ENCODE data around the gene CDH13.

Gene CDH13

DNA sequence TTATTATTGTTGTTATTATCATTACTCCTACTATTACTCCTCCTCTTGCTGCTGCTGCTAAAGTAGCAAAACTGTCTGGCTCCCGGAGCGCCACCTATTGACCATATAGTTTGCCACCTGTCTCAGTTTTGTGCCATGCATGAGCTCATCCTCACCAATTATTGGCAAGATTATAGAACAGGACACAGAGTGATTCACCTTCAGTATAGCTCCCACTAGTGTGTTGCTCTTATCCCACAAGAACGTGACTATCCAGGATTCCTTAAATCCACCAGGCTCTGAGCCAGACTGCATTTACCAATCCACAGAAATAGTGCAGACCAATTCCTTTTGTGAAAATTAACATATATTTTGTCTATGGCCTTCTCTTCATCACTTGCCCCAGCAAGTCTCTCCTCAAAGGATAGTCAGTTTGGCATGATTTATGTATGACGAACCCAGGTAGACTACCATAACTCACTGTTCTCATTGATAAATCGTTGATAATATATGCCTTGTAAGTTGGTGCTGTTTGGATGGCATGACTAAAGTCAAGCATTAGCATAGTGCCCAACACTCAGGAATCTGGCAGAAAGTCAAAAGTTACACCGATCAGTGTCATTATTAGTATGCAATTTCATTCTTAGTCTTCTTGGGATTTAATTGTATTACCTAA is 775.5 kb downstream of the CDH13 start:
- H3K27ac ChIP-seq, result no peak overlapping the region
- no peak overlapping the region for H3K4me3 ChIP-seq
- H3K9me3 ChIP-seq (ENCODE audit: low read depth, low read length), result no peaks in the 10 kb centered on the region
- H3K36me3 ChIP-seq (ENCODE audit: insufficient read depth, low read length), result no peaks in the 10 kb centered on the region
- no peak for DNase-seq (ENCODE audit: low read depth, low spot score)
- no peak overlapping the region for H3K9ac ChIP-seq (ENCODE audit: insufficient read length)
- TF ChIP-seq POLR2AphosphoS5 (IDR thresholded peaks at IDR 0.05; ENCODE audit: borderline replicate concordance, low read depth, low read length) (no peak), FOXP2 (optimal IDR thresholded peaks at IDR 0.05; ENCODE audit: control extremely low read depth, extremely low read length, insufficient read depth) (no peak), EZH2 (IDR thresholded peaks at IDR 0.05) (no peak)

DNA sequence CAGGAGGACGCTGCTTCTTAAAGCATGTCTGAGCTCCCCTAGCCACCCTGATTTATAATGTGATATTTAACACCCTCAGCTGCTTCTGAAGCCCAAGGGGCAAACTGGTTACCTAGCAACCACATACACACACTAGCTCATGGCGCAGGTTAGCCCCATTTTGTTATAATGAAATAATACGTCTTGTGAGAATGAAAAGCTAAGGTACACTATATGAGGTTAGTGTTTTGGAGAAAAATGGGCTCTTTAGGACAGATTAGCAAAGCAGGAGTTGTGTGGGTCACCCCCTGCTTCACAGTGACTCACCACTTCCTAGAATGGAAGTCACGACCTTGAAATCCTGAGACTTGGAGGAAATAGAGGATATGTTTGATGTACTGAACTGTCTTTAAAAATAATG is 776.2 kb downstream of the CDH13 start:
- H3K36me3 ChIP-seq (ENCODE audit: insufficient read depth, low read length), result no peaks in the 10 kb centered on the region
- no peak overlapping the region for H3K9ac ChIP-seq (ENCODE audit: insufficient read length)
- H3K9me3 ChIP-seq (ENCODE audit: low read depth, low read length), result no peaks in the 10 kb centered on the region
- no peak overlapping the region for H3K27ac ChIP-seq
- H3K4me3 ChIP-seq, result no peak overlapping the region
- no peak for DNase-seq (ENCODE audit: low read depth, low spot score)
- TF ChIP-seq EZH2 (IDR thresholded peaks at IDR 0.05) (no peak), POLR2AphosphoS5 (IDR thresholded peaks at IDR 0.05; ENCODE audit: borderline replicate concordance, low read depth, low read length) (no peak), FOXP2 (optimal IDR thresholded peaks at IDR 0.05; ENCODE audit: control extremely low read depth, extremely low read length, insufficient read depth) (no peak)

DNA sequence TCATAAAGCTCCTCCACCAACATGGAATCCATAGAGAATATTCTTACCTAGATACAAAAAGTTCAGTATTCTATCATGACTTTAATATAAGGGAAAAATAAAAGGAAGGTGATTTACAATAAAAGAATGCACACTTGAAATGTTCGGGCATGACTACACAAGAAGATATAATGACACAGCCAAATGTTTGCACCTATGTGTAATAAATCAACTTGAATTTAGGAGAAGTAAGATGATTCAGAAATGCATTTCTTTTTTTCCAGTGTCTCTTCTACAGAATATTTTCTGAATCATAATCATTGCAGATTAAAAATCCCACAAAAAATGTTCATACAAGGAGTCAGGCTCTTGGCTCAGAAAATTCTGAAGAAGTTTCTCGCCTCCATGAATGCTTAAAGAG is 777.0 kb downstream of the CDH13 start:
- TF ChIP-seq POLR2AphosphoS5 (IDR thresholded peaks at IDR 0.05; ENCODE audit: borderline replicate concordance, low read depth, low read length) (no peak), EZH2 (IDR thresholded peaks at IDR 0.05) (no peak), FOXP2 (optimal IDR thresholded peaks at IDR 0.05; ENCODE audit: control extremely low read depth, extremely low read length, insufficient read depth) (no peak)
- H3K4me3 ChIP-seq, result no peak overlapping the region
- no peaks in the 10 kb centered on the region for H3K36me3 ChIP-seq (ENCODE audit: insufficient read depth, low read length)
- no peak for DNase-seq (ENCODE audit: low read depth, low spot score)
- H3K9me3 ChIP-seq (ENCODE audit: low read depth, low read length), result no peaks in the 10 kb centered on the region
- H3K9ac ChIP-seq (ENCODE audit: insufficient read length), result no peak overlapping the region
- no peak overlapping the region for H3K27ac ChIP-seq

DNA sequence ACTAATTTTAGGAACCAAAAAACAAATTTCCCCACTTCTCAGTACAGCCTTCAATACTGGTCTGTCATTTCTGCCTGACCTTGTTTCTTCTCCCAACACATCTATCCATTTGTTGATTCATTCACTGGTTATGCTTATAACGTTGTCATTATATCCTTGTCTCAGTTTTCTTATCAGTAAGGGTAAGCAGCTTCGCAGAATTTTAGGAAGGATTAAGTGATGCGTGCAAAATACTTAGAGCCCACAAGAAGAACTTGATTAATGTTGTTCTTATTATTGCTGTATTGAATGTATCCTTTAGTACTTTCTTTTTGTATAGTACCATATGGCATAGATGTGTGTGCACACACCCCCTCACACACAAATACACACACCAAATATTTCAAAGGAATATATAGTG is 777.5 kb downstream of the CDH13 start:
- TF ChIP-seq EZH2 (IDR thresholded peaks at IDR 0.05) (no peak), POLR2AphosphoS5 (IDR thresholded peaks at IDR 0.05; ENCODE audit: borderline replicate concordance, low read depth, low read length) (no peak), FOXP2 (optimal IDR thresholded peaks at IDR 0.05; ENCODE audit: control extremely low read depth, extremely low read length, insufficient read depth) (no peak)
- Histone ChIP-seq H3K4me3 (no peak overlapping the region), H3K27ac (no peak overlapping the region), H3K9me3 (ENCODE audit: low read depth, low read length) (no peaks in the 10 kb centered on the region), H3K36me3 (ENCODE audit: insufficient read depth, low read length) (no peaks in the 10 kb centered on the region), H3K9ac (ENCODE audit: insufficient read length) (no peak overlapping the region)
- no peak for DNase-seq (ENCODE audit: low read depth, low spot score)

DNA sequence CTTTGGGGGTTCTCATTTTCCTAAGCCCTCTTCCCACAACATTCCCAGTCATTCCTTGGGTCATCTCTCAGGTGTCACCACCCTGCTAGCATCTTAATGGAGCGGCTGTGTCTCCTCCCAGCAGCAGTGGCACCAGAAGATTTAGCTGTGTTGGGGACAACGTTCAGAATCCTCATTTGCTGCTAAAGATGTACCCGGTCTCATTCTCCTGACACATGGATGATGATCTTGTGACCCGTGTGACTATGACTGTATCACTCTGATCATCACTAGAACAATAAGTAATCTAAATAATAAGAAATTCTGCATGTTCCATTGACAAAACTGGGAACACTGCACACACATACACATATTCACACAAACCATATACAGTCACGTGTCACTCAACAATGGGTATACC is 781.2 kb downstream of the CDH13 start:
- H3K4me3 ChIP-seq, result no peak overlapping the region
- no peaks in the 10 kb centered on the region for H3K9me3 ChIP-seq (ENCODE audit: low read depth, low read length)
- DNase-seq (ENCODE audit: low read depth, low spot score), result no peak
- TF ChIP-seq POLR2AphosphoS5 (IDR thresholded peaks at IDR 0.05; ENCODE audit: borderline replicate concordance, low read depth, low read length), result no peak
- no peak for TF ChIP-seq FOXP2 (optimal IDR thresholded peaks at IDR 0.05; ENCODE audit: control extremely low read depth, extremely low read length, insufficient read depth)
- no peak for TF ChIP-seq EZH2 (IDR thresholded peaks at IDR 0.05)
- no peak overlapping the region for H3K27ac ChIP-seq
- no peak overlapping the region for H3K9ac ChIP-seq (ENCODE audit: insufficient read length)
- no peaks in the 10 kb centered on the region for H3K36me3 ChIP-seq (ENCODE audit: insufficient read depth, low read length)

DNA sequence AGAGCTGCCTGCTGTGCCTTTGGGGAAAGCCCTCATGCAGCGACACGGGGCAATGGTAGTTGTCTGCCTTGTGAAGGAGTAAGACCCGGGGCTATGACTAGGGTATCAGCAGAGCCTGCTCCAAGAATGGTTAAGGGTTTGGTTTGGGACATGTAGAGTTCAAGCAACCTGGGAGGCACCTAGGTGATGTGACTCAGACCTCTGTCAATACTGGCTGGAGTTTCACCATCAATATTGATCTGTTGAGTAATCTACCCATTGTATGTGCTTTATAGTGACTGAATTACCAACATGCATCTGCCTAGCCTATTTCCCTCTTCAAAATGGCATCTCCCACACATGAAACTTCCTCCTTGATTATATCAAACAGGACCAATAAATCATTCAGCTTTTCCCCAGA is 782.6 kb downstream of the CDH13 start:
- Histone ChIP-seq H3K27ac (no peak overlapping the region), H3K9ac (ENCODE audit: insufficient read length) (no peak overlapping the region), H3K36me3 (ENCODE audit: insufficient read depth, low read length) (no peaks in the 10 kb centered on the region), H3K4me3 (no peak overlapping the region), H3K9me3 (ENCODE audit: low read depth, low read length) (no peaks in the 10 kb centered on the region)
- DNase-seq (ENCODE audit: low read depth, low spot score), result no peak
- TF ChIP-seq POLR2AphosphoS5 (IDR thresholded peaks at IDR 0.05; ENCODE audit: borderline replicate concordance, low read depth, low read length) (no peak), FOXP2 (optimal IDR thresholded peaks at IDR 0.05; ENCODE audit: control extremely low read depth, extremely low read length, insufficient read depth) (no peak), EZH2 (IDR thresholded peaks at IDR 0.05) (no peak)

DNA sequence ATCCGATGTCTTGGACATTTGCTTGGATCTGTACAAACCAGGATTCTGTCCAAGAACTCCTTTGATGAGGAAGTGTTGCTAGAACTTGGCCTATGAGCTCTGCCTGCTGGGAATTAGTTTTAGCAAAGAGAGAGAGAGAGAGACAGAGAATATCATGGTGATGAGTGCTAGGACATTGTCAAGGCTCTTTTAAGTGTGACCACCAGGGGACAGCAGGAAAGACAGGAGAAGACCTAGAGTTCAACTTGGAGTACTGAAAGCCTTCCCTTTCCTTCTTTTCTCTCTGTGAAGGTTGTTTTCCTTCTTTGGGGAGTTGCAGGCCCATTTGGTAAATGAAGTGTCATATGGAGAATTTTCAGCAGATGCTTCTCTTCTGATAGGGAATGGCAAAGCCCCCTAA is 791.8 kb downstream of the CDH13 start:
- Histone ChIP-seq H3K4me3 (no peak overlapping the region), H3K9me3 (ENCODE audit: low read depth, low read length) (no peaks in the 10 kb centered on the region), H3K27ac (no peak overlapping the region), H3K9ac (ENCODE audit: insufficient read length) (no peak overlapping the region), H3K36me3 (ENCODE audit: insufficient read depth, low read length) (no peaks in the 10 kb centered on the region)
- DNase-seq (ENCODE audit: low read depth, low spot score), result no peak
- no peak for TF ChIP-seq POLR2AphosphoS5 (IDR thresholded peaks at IDR 0.05; ENCODE audit: borderline replicate concordance, low read depth, low read length)

DNA sequence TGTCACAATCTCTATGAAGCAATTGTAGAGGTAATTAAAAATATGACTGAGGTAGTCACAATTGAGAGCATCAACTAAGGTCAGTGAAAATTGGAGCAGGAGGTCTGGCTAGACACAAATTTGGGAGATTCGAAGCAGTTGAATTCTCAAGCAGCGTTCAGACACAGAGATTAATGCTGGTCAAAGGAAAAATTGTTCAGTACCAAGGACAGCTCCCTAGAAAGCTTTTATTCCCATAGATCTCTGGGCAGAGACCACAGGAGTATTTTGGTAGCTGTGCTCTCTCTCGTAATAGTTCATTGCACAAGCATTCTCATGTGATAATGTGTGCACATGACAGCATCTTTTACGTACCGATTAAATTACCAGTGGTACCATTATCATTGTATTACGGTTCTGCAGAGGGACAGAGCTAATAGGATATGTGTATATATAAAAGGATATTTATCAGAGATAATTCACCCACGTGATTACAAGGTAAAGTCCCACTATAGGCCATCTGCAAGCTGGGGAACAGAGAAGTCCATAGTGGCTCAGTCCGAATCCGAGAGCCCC is 793.5 kb downstream of the CDH13 start:
- Histone ChIP-seq H3K9me3 (ENCODE audit: low read depth, low read length) (no peaks in the 10 kb centered on the region), H3K4me3 (no peak overlapping the region), H3K36me3 (ENCODE audit: insufficient read depth, low read length) (no peaks in the 10 kb centered on the region), H3K9ac (ENCODE audit: insufficient read length) (no peak overlapping the region), H3K27ac (no peak overlapping the region)
- TF ChIP-seq FOXP2 (optimal IDR thresholded peaks at IDR 0.05; ENCODE audit: control extremely low read depth, extremely low read length, insufficient read depth) (no peak), POLR2AphosphoS5 (IDR thresholded peaks at IDR 0.05; ENCODE audit: borderline replicate concordance, low read depth, low read length) (no peak), EZH2 (IDR thresholded peaks at IDR 0.05) (no peak)
- DNase-seq (ENCODE audit: low read depth, low spot score), result no peak

DNA sequence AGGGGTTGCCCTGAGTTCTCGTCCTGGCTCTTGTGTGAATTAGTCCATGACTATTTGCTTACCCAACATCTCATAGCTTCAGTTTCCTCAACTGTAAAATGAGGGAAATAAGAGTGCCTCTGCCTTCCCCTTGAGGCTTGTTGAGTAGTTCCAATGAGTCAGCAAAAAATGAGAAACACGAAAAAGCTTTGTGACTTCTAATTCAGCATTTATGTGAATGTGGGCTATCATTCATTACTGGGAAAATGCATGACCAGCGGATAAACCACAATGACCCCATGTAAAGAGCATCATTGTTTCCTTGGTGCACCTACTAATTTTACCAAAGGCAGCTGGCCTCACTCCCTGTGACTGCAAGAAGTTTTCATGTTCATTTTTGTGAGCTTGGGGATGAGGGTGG is 806.4 kb downstream of the CDH13 start:
- Histone ChIP-seq H3K36me3 (ENCODE audit: insufficient read depth, low read length) (no peaks in the 10 kb centered on the region), H3K9ac (ENCODE audit: insufficient read length) (no peak overlapping the region), H3K27ac (no peak overlapping the region), H3K9me3 (ENCODE audit: low read depth, low read length) (no peaks in the 10 kb centered on the region), H3K4me3 (no peak overlapping the region)
- no peak for DNase-seq (ENCODE audit: low read depth, low spot score)
- no peak for TF ChIP-seq FOXP2 (optimal IDR thresholded peaks at IDR 0.05; ENCODE audit: control extremely low read depth, extremely low read length, insufficient read depth)
- TF ChIP-seq EZH2 (IDR thresholded peaks at IDR 0.05), result no peak
- no peak for TF ChIP-seq POLR2AphosphoS5 (IDR thresholded peaks at IDR 0.05; ENCODE audit: borderline replicate concordance, low read depth, low read length)

Data from SK-N-MC (cell line).